Ishikawa (cell line): ENCODE results near the gene AARS2.

Experiments
- CEBPB ChIP-seq: IDR thresholded peaks from 2 replicates; pipeline ENCODE4 v1.6.1; 2012
- CREB1 ChIP-seq: IDR thresholded peaks from 2 replicates; pipeline ENCODE4 v1.6.1; 2012; ENCODE audit warnings: low read depth
- EP300 ChIP-seq: IDR thresholded peaks from 2 replicates; pipeline ENCODE4 v1.6.1; 2012; ENCODE audit warnings: borderline replicate concordance
- FOXM1 ChIP-seq: IDR thresholded peaks from 2 replicates; pipeline ENCODE4 v1.6.1; 2012; ENCODE audit warnings: low read depth, borderline replicate concordance
- NFIC ChIP-seq: IDR thresholded peaks from 2 replicates; pipeline ENCODE4 v1.6.1; 2012
- RAD21 ChIP-seq: IDR thresholded peaks from 2 replicates; pipeline ENCODE4 v1.6.1; 2012; ENCODE audit warnings: low read depth
- YY1 ChIP-seq: IDR thresholded peaks from 2 replicates; pipeline ENCODE4 v1.6.1; 2012; ENCODE audit warnings: low read depth
- TF ChIP-seq, protein P1 (sequence below): IDR thresholded peaks from 2 replicates; pipeline ENCODE4 v1.6.1; 2012; ENCODE audit warnings: low read depth, mild to moderate bottlenecking
- TF ChIP-seq, protein P2 (sequence below): IDR thresholded peaks from 2 replicates; pipeline ENCODE4 v1.6.1; 2012

DNA sequence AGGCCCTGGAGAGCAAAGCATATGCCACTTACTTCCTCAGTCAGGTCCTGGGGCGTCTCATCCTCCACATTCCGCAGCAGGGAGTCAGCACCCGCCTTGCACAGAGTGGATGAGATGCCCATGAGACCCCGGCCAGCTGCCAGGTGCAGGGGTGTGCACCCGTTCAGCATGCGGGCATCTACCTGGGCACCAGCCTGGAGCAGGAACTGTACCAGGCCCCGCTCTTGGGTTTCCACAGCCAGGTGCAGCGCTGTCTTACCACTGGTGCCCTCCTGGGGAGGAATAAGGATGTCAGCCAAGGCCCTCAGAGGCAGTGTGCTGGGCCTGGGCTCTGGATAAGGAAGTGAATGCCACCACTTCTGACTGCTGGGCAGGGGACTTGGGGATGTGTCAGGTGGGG lies 53.1 kb downstream of the AARS2 start:
- no peak for TF ChIP-seq CEBPB
- TF ChIP-seq, protein P1, sequence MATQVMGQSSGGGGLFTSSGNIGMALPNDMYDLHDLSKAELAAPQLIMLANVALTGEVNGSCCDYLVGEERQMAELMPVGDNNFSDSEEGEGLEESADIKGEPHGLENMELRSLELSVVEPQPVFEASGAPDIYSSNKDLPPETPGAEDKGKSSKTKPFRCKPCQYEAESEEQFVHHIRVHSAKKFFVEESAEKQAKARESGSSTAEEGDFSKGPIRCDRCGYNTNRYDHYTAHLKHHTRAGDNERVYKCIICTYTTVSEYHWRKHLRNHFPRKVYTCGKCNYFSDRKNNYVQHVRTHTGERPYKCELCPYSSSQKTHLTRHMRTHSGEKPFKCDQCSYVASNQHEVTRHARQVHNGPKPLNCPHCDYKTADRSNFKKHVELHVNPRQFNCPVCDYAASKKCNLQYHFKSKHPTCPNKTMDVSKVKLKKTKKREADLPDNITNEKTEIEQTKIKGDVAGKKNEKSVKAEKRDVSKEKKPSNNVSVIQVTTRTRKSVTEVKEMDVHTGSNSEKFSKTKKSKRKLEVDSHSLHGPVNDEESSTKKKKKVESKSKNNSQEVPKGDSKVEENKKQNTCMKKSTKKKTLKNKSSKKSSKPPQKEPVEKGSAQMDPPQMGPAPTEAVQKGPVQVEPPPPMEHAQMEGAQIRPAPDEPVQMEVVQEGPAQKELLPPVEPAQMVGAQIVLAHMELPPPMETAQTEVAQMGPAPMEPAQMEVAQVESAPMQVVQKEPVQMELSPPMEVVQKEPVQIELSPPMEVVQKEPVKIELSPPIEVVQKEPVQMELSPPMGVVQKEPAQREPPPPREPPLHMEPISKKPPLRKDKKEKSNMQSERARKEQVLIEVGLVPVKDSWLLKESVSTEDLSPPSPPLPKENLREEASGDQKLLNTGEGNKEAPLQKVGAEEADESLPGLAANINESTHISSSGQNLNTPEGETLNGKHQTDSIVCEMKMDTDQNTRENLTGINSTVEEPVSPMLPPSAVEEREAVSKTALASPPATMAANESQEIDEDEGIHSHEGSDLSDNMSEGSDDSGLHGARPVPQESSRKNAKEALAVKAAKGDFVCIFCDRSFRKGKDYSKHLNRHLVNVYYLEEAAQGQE, result no peak
- no peak for TF ChIP-seq YY1
- TF ChIP-seq FOXM1, result no peak
- TF ChIP-seq RAD21, result no peak
- no peak for TF ChIP-seq NFIC
- TF ChIP-seq, protein P2, sequence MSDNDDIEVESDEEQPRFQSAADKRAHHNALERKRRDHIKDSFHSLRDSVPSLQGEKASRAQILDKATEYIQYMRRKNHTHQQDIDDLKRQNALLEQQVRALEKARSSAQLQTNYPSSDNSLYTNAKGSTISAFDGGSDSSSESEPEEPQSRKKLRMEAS, result no peak
- TF ChIP-seq EP300, result no peak
- no peak for TF ChIP-seq CREB1
